Bronchial epithelial cell (primary cell): ENCODE results near the gene AGBL4. TPM values are rescaled to one million over a fixed set of nuclear protein-coding genes. Genes with fewer than 3 reads are reported as not detected.
"Not testable (repeated sequence)": the region's sequence is repeated elsewhere in the genome, so short reads cannot be mapped to it uniquely, and the experiment has no call there.

ENCODE experiments used
- DNase-seq: peaks from one replicate; pipeline ENCODE4 v3.0.0-alpha.2; 2010; ENCODE audit warnings: low read depth
- FAIRE-seq: peaks from 2 replicates; lab custom pipeline; 2011; peaks lifted over from hg19 to GRCh38; lab: Jason Lieb, UNC
- H3K27me3 ChIP-seq: 2 replicates; pipeline ENCODE4 v1.5.1; 2011; ENCODE audit warnings: low read length; ENCODE audit not compliant: control insufficient read depth, insufficient read depth
- H3K36me3 ChIP-seq: 2 replicates; pipeline ENCODE4 v1.5.1; 2011; ENCODE audit warnings: low read length; ENCODE audit not compliant: control insufficient read depth, insufficient read depth
- H3K4me3 ChIP-seq: 2 replicates; pipeline ENCODE4 v1.5.1; 2011; ENCODE audit warnings: mild to moderate bottlenecking, low read depth, low read length, control low read depth
- CTCF ChIP-seq: IDR thresholded peaks from 2 replicates; pipeline ENCODE4 v1.5.1; 2011; ENCODE audit warnings: mild to moderate bottlenecking, moderate library complexity, low read length, control low read depth, inconsistent platforms; ENCODE audit not compliant: insufficient read depth, severe bottlenecking
- total RNA-seq: library from RNA; depleted of rRNA; stranded (reverse); fragments of >200 nt; gene quantifications from 2 replicates; pipeline ENCODE4 v1.2.1, GENCODE V29; 2014

The AGBL4 gene
- total RNA-seq, 1 donor from 2014 or later, result not detected

GRCh38 chr1:49817681-49818080, 206.1 kb downstream of the AGBL4 start:
- Histone ChIP-seq H3K27me3 (no peaks in the 10 kb centered on the region), H3K4me3 (no peak overlapping the region), H3K36me3 (no peaks in the 10 kb centered on the region)
- FAIRE-seq, result no peak
- no peak for DNase-seq
- no peak for TF ChIP-seq CTCF

GRCh38 chr1:49787013-49787412, 236.7 kb downstream of the AGBL4 start:
- DNase-seq, H3K36me3 ChIP-seq, FAIRE-seq, H3K4me3 ChIP-seq, H3K27me3 ChIP-seq: not testable (repeated sequence)

- no peak for DNase-seq
- no peak for FAIRE-seq
- H3K4me3 ChIP-seq, result no peak overlapping the region
- no peaks in the 10 kb centered on the region for H3K36me3 ChIP-seq
- H3K27me3 ChIP-seq, result no peaks in the 10 kb centered on the region
- TF ChIP-seq CTCF, result no peak
Measured at GRCh38 chr1:49765034-49765433, 258.7 kb downstream of the AGBL4 start.

DNA sequence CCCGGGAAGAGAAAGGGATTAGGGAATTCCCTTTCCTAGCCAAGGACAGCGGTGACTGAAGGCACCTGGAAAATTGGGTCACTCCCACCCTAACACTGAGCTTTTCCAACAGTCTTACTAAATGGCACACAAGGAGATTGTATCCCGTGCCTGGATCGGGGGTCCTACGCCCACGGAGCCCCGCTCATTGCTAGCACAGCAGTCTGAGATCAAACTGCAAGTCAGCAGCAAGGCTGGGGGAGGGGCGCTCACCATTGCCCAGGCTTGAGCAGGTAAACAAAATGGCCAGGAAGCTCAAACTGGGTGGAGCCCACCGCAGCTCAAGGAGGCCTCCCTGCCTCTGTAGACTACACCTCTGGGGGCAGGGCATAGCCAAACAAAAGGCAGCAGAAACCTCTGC, 285.6 kb downstream of the AGBL4 start:
- not testable (repeated sequence) for DNase-seq, H3K4me3 ChIP-seq, H3K36me3 ChIP-seq, H3K27me3 ChIP-seq, FAIRE-seq

DNA sequence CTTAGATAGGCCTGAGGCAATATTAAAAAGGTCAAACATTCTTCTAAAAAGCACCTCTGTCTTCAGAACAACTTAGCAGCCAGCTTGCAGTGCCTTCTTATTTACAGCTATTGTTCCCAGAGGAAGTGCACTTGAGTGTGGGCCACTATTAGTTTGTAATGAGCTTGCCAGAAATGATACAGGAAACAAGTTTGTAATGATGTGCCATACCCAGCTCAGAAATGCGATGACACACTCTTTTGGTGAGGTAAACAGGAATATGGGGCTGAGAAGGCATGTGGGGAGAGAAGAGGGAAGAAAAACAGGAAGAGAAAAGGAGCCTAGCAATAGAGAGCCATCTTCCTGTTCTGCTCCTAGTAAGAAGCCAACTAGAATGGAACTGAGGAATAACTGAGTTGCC, 295.4 kb downstream of the AGBL4 start:
- no peak for FAIRE-seq
- Histone ChIP-seq H3K36me3 (no peaks in the 10 kb centered on the region), H3K4me3 (no peak overlapping the region), H3K27me3 (no peaks in the 10 kb centered on the region)
- peak; percentile 50 for DNase-seq
- no peak for TF ChIP-seq CTCF

GRCh38 chr1:49723662-49724061, 300.1 kb downstream of the AGBL4 start:
- FAIRE-seq (no peak), DNase-seq (no peak)
- no peak for TF ChIP-seq CTCF
- Histone ChIP-seq H3K27me3 (no peaks in the 10 kb centered on the region), H3K36me3 (no peaks in the 10 kb centered on the region), H3K4me3 (no peak overlapping the region)

GRCh38 chr1:49694251-49694827, 329.4 kb downstream of the AGBL4 start:
- Histone ChIP-seq H3K4me3 (no peak overlapping the region), H3K36me3 (no peaks in the 10 kb centered on the region), H3K27me3 (no peaks in the 10 kb centered on the region)
- FAIRE-seq (no peak), DNase-seq (no peak)
- no peak for TF ChIP-seq CTCF
